ENCODE results near the gene SPEG. TPM values are rescaled to one million over a fixed set of nuclear protein-coding genes. Genes with fewer than 3 reads are reported as not detected.
"Not testable (repeated sequence)": the region's sequence is repeated elsewhere in the genome, so short reads cannot be mapped to it uniquely, and the experiment has no call there.

The SPEG gene
- total RNA-seq, 2 donors from 2014 or later, result 82.2 to 90.8 TPM

DNA sequence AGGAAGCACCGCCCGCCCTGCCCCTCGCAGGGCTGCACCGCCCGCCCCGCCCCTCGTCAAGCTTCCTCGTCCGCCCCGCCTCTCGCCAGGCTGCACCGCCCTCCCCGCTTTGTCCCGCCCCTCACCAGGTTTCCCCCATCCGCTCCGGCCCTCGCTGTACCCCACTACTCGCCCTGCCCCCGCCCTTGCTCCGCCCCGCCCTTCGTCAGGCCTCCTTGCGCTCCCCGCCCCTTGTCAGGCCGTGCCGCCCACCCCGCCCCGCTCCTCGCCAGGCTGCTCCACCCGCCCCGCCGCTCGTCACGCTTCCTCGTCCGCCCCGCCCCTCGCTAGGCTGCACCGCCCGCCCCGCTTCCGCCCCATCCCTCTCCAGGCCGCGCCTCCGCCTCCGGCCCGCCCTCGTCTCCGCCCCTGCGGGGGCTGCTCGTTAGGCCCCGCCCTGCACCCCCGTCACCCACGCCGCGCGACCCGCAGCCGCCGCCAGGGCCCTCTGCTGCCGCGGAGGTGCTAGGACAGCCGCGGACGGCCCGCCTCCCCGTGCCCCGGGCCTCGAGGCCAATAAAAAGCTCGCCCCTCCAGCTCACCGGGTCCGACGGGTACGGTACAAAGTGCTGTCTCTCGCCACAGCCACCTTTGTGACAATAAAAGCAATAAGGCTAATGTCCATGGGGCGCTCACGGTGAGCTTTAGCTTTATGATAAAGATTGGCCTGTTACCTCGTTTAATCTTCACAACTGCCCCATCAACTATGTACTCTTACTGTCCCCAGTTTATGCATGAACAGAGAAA lies 46.3 kb upstream of the SPEG start:
- Histone ChIP-seq H3K27me3 (no peaks in the 10 kb centered on the region), H3K4me3 (peak overlapping the region; percentile 32 to 86), H3K4me1 (peaks cover 0 to 11% of the 10 kb centered on the region in 2 donors), H3K36me3 (peaks cover 31% of the 10 kb centered on the region), H3K9me3 (no peaks in the 10 kb centered on the region), H3K27ac (peak overlapping the region; percentile 83 to 95)
- TF ChIP-seq, protein P1, sequence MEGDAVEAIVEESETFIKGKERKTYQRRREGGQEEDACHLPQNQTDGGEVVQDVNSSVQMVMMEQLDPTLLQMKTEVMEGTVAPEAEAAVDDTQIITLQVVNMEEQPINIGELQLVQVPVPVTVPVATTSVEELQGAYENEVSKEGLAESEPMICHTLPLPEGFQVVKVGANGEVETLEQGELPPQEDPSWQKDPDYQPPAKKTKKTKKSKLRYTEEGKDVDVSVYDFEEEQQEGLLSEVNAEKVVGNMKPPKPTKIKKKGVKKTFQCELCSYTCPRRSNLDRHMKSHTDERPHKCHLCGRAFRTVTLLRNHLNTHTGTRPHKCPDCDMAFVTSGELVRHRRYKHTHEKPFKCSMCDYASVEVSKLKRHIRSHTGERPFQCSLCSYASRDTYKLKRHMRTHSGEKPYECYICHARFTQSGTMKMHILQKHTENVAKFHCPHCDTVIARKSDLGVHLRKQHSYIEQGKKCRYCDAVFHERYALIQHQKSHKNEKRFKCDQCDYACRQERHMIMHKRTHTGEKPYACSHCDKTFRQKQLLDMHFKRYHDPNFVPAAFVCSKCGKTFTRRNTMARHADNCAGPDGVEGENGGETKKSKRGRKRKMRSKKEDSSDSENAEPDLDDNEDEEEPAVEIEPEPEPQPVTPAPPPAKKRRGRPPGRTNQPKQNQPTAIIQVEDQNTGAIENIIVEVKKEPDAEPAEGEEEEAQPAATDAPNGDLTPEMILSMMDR (IDR thresholded peaks at IDR 0.05), result peak; percentile 75 to 81
- peak; percentile 95 for DNase-seq (ENCODE audit: low spot score)

DNA sequence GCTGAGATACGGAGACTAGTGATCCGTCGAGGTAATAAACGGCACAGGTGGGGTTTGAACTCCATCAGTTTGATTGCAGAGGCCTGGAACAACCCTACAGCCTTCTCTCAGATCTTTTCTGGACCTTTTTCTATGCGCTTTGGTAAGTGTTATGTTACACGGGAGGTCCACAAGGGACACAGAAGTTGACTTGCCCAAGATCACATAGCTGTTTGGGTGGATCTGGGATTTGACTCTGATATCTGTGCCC lies 45.8 kb upstream of the SPEG start:
- TF ChIP-seq, protein P1 (IDR thresholded peaks at IDR 0.05), result no peak

GRCh38 chr2:219392754-219393153 lies 41.9 kb upstream of the SPEG start:
- Histone ChIP-seq H3K4me3 (no peak overlapping the region), H3K36me3 (no peaks in the 10 kb centered on the region), H3K9me3 (no peaks in the 10 kb centered on the region), H3K27ac (no peak overlapping the region), H3K27me3 (no peaks in the 10 kb centered on the region), H3K4me1 (no peaks in the 10 kb centered on the region)
- TF ChIP-seq, protein P1 (IDR thresholded peaks at IDR 0.05), result no peak
- DNase-seq (ENCODE audit: low spot score), result no peak

More for the DNA sequence above, 45.8 kb upstream of the SPEG start:
- no peak for DNase-seq (ENCODE audit: low spot score)
- H3K9me3 ChIP-seq, result no peaks in the 10 kb centered on the region
- H3K36me3 ChIP-seq, result peaks cover 26% of the 10 kb centered on the region
- H3K4me3 ChIP-seq, result peak overlapping the region in 1 of 2 donors; percentile 86
- H3K27ac ChIP-seq, result peak overlapping the region; percentile 83 to 95
- no peaks in the 10 kb centered on the region for H3K27me3 ChIP-seq
- peaks cover 0 to 11% of the 10 kb centered on the region in 2 donors for H3K4me1 ChIP-seq

GRCh38 chr2:219395056-219395455 lies 39.6 kb upstream of the SPEG start:
- not testable (repeated sequence) for H3K4me3 ChIP-seq; DNase-seq (ENCODE audit: low spot score); H3K27ac ChIP-seq; H3K9me3 ChIP-seq; H3K4me1 ChIP-seq; H3K27me3 ChIP-seq; H3K36me3 ChIP-seq

DNA sequence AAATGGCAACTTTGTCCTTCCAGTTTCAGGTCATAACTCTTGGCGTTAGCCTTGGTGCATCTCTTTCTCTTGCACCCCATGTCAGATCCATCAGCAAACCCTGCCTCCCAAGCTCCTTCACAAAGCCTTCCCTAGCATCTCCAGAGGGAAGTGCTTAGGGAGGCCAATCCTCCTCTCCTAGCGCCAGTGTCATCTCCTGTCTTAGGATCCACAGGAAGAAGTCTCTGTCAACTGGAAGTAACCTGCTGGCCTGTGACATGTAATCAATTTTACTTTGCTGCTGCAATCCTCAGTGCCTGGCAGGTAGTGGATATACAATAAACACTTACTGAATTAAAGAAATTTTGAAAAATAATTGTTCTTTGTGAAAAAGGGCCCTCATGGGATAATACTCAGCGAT lies 39.0 kb upstream of the SPEG start:
- no peak overlapping the region for H3K4me3 ChIP-seq
- H3K4me1 ChIP-seq, result no peaks in the 10 kb centered on the region
- no peaks in the 10 kb centered on the region for H3K9me3 ChIP-seq
- H3K36me3 ChIP-seq, result no peaks in the 10 kb centered on the region
- TF ChIP-seq, protein P1 (IDR thresholded peaks at IDR 0.05), result no peak
- no peaks in the 10 kb centered on the region for H3K27me3 ChIP-seq
- DNase-seq (ENCODE audit: low spot score), result no peak
- H3K27ac ChIP-seq, result no peak overlapping the region

- H3K27me3 ChIP-seq, result no peaks in the 10 kb centered on the region
- H3K9me3 ChIP-seq, result no peaks in the 10 kb centered on the region
- no peak overlapping the region for H3K27ac ChIP-seq
- no peak for DNase-seq (ENCODE audit: low spot score)
- no peak overlapping the region for H3K4me3 ChIP-seq
- TF ChIP-seq, protein P1 (IDR thresholded peaks at IDR 0.05), result no peak
- H3K36me3 ChIP-seq, result no peaks in the 10 kb centered on the region
- H3K4me1 ChIP-seq, result no peaks in the 10 kb centered on the region
These were observed 37.7 kb upstream of the SPEG start for GRCh38 chr2:219396863-219397457.

Data from right atrium auricular region (tissue), 2 donors.